IMR-90 (cell line): ENCODE results near the gene STK17A.

Experiments used
- BHLHE40 ChIP-seq: fragments of 150-350 bp; IDR thresholded peaks from 2 replicates; pipeline ENCODE4 v1.6.1; 2016; ENCODE audit warnings: mild to moderate bottlenecking, low read depth, low read length
- CEBPB ChIP-seq: IDR thresholded peaks from 2 replicates; pipeline ENCODE4 v1.6.1; 2012; ENCODE audit warnings: low read depth, low read length, improper control_type of control experiment
- CHD1 ChIP-seq: IDR thresholded peaks from 2 replicates; pipeline ENCODE4 v1.6.1; 2012; ENCODE audit warnings: low read depth, low read length, improper control_type of control experiment
- CTCF ChIP-seq: conservative IDR thresholded peaks from 2 replicates; pipeline ENCODE4 v1.5.1; 2012; ENCODE audit warnings: mild to moderate bottlenecking, low read depth, low read length, improper control_type of control experiment
- FOS ChIP-seq: fragments of 150-350 bp; IDR thresholded peaks from 2 replicates; pipeline ENCODE4 v1.6.1; 2016; ENCODE audit warnings: low read depth, low read length
- MAFK ChIP-seq: IDR thresholded peaks from 2 replicates; pipeline ENCODE4 v1.6.1; 2012; ENCODE audit warnings: low read depth, low read length, improper control_type of control experiment
- MAZ ChIP-seq: IDR thresholded peaks from 2 replicates; pipeline ENCODE4 v1.6.1; 2012; ENCODE audit warnings: low read depth, mild to moderate bottlenecking, low read length, improper control_type of control experiment, moderate library complexity, borderline replicate concordance
- POLR2A ChIP-seq: IDR thresholded peaks from 2 replicates; pipeline ENCODE4 v1.6.1; 2012; ENCODE audit warnings: mild to moderate bottlenecking, low read depth, low read length
- RFX5 ChIP-seq: IDR thresholded peaks from 2 replicates; pipeline ENCODE4 v1.8.0; 2012; ENCODE audit warnings: low read depth, mild to moderate bottlenecking, low read length, moderate library complexity
- SMC3 ChIP-seq: fragments of 150-350 bp; IDR thresholded peaks from 2 replicates; pipeline ENCODE4 v1.6.1; 2016; ENCODE audit warnings: low read depth, mild to moderate bottlenecking, antibody characterized with exemption, low read length, moderate library complexity

- TF ChIP-seq POLR2A (no peak), CTCF (no peak), SMC3 (no peak), RFX5 (no peak), MAZ (no peak), BHLHE40 (no peak), CEBPB (no peak), FOS (no peak), CHD1 (no peak), MAFK (no peak)
Observed at GRCh38 chr7:43653466-43653865, 70.6 kb downstream of the STK17A start.
